ENCODE measurements around the gene SRBD1.
A peak's percentile ranks its signal among the peaks of the same experiment; 100 is the strongest.

SRBD1 gene

GRCh38 chr2:45406621-45407020 lies 204.4 kb downstream of the SRBD1 start:
- 84% methylated on average over 2 of the region's 2 CpGs for WGBS
- Histone ChIP-seq H3K9me3 (ENCODE audit: insufficient read depth, low read depth, low read length) (no peaks in the 10 kb centered on the region), H3K27ac (ENCODE audit: low read depth, low read length) (no peak overlapping the region), H3K36me3 (ENCODE audit: insufficient read depth, low read length) (peaks cover 6% of the 10 kb centered on the region; the same call in 1 of the 2 replicates), H3K9ac (ENCODE audit: low read depth, low read length) (no peak overlapping the region), H3K27me3 (ENCODE audit: insufficient read depth, low read length) (no peaks in the 10 kb centered on the region), H3K4me1 (ENCODE audit: insufficient read depth, low read length) (peaks cover 15% of the 10 kb centered on the region), H3K4me3 (ENCODE audit: low read length) (no peak overlapping the region)

GRCh38 chr2:45404807-45405297 lies 206.2 kb downstream of the SRBD1 start:
- Histone ChIP-seq H3K27ac (ENCODE audit: low read depth, low read length) (no peak overlapping the region), H3K4me1 (ENCODE audit: insufficient read depth, low read length) (peaks cover 18% of the 10 kb centered on the region), H3K4me3 (ENCODE audit: low read length) (no peak overlapping the region), H3K9ac (ENCODE audit: low read depth, low read length) (no peak overlapping the region), H3K9me3 (ENCODE audit: insufficient read depth, low read depth, low read length) (no peaks in the 10 kb centered on the region), H3K27me3 (ENCODE audit: insufficient read depth, low read length) (no peaks in the 10 kb centered on the region), H3K36me3 (ENCODE audit: insufficient read depth, low read length) (no peaks in the 10 kb centered on the region)
- WGBS, result 90% methylated on average over 3 of the region's 3 CpGs

GRCh38 chr2:45403036-45403435 lies 208.0 kb downstream of the SRBD1 start:
- Histone ChIP-seq H3K36me3 (ENCODE audit: insufficient read depth, low read length) (no peaks in the 10 kb centered on the region), H3K4me1 (ENCODE audit: insufficient read depth, low read length) (peaks cover 30% of the 10 kb centered on the region), H3K27me3 (ENCODE audit: insufficient read depth, low read length) (no peaks in the 10 kb centered on the region), H3K9me3 (ENCODE audit: insufficient read depth, low read depth, low read length) (no peaks in the 10 kb centered on the region), H3K27ac (ENCODE audit: low read depth, low read length) (no peak overlapping the region), H3K9ac (ENCODE audit: low read depth, low read length) (no peak overlapping the region), H3K4me3 (ENCODE audit: low read length) (no peak overlapping the region)

GRCh38 chr2:45401431-45401922 lies 209.6 kb downstream of the SRBD1 start:
- 88% methylated on average over 5 of the region's 5 CpGs for WGBS

GRCh38 chr2:45399040-45399784 lies 211.9 kb downstream of the SRBD1 start:
- WGBS, result 100% methylated on average over 1 of the region's 3 CpGs
- Histone ChIP-seq H3K9ac (ENCODE audit: low read depth, low read length) (no peak overlapping the region), H3K27me3 (ENCODE audit: insufficient read depth, low read length) (no peaks in the 10 kb centered on the region), H3K4me1 (ENCODE audit: insufficient read depth, low read length) (peaks cover 33% of the 10 kb centered on the region), H3K9me3 (ENCODE audit: insufficient read depth, low read depth, low read length) (no peaks in the 10 kb centered on the region), H3K27ac (ENCODE audit: low read depth, low read length) (no peak overlapping the region), H3K36me3 (ENCODE audit: insufficient read depth, low read length) (no peaks in the 10 kb centered on the region), H3K4me3 (ENCODE audit: low read length) (no peak overlapping the region)

More at GRCh38 chr2:45401431-45401922, 209.6 kb downstream of the SRBD1 start:
- no peaks in the 10 kb centered on the region for H3K27me3 ChIP-seq (ENCODE audit: insufficient read depth, low read length)
- H3K36me3 ChIP-seq (ENCODE audit: insufficient read depth, low read length), result no peaks in the 10 kb centered on the region
- no peaks in the 10 kb centered on the region for H3K9me3 ChIP-seq (ENCODE audit: insufficient read depth, low read depth, low read length)
- peaks cover 35% of the 10 kb centered on the region for H3K4me1 ChIP-seq (ENCODE audit: insufficient read depth, low read length)
- H3K4me3 ChIP-seq (ENCODE audit: low read length), result no peak overlapping the region
- no peak overlapping the region for H3K9ac ChIP-seq (ENCODE audit: low read depth, low read length)
- no peak overlapping the region for H3K27ac ChIP-seq (ENCODE audit: low read depth, low read length)

- 86% methylated on average over 1 of the region's 1 CpG for WGBS
These were observed 213.8 kb downstream of the SRBD1 start for GRCh38 chr2:45397292-45397691.

GRCh38 chr2:45396671-45397070 lies 214.4 kb downstream of the SRBD1 start:
- Histone ChIP-seq H3K27me3 (ENCODE audit: insufficient read depth, low read length) (no peaks in the 10 kb centered on the region), H3K27ac (ENCODE audit: low read depth, low read length) (no peak overlapping the region), H3K4me1 (ENCODE audit: insufficient read depth, low read length) (peaks cover 39% of the 10 kb centered on the region), H3K36me3 (ENCODE audit: insufficient read depth, low read length) (peaks cover 3% of the 10 kb centered on the region; the same call in 1 of the 2 replicates), H3K4me3 (ENCODE audit: low read length) (no peak overlapping the region), H3K9ac (ENCODE audit: low read depth, low read length) (no peak overlapping the region), H3K9me3 (ENCODE audit: insufficient read depth, low read depth, low read length) (no peaks in the 10 kb centered on the region)
- 90% methylated on average over 1 of the region's 1 CpG for WGBS

More at GRCh38 chr2:45397292-45397691, 213.8 kb downstream of the SRBD1 start:
- H3K36me3 ChIP-seq (ENCODE audit: insufficient read depth, low read length), result peaks cover 3% of the 10 kb centered on the region; the same call in 1 of the 2 replicates
- no peak overlapping the region for H3K9ac ChIP-seq (ENCODE audit: low read depth, low read length)
- no peaks in the 10 kb centered on the region for H3K9me3 ChIP-seq (ENCODE audit: insufficient read depth, low read depth, low read length)
- no peak overlapping the region for H3K27ac ChIP-seq (ENCODE audit: low read depth, low read length)
- no peaks in the 10 kb centered on the region for H3K27me3 ChIP-seq (ENCODE audit: insufficient read depth, low read length)
- H3K4me1 ChIP-seq (ENCODE audit: insufficient read depth, low read length), result peaks cover 39% of the 10 kb centered on the region
- H3K4me3 ChIP-seq (ENCODE audit: low read length), result no peak overlapping the region

GRCh38 chr2:45394842-45395241 lies 216.2 kb downstream of the SRBD1 start:
- H3K36me3 ChIP-seq (ENCODE audit: insufficient read depth, low read length), result peaks cover 3% of the 10 kb centered on the region; the same call in 1 of the 2 replicates
- H3K27me3 ChIP-seq (ENCODE audit: insufficient read depth, low read length), result no peaks in the 10 kb centered on the region
- no peaks in the 10 kb centered on the region for H3K9me3 ChIP-seq (ENCODE audit: insufficient read depth, low read depth, low read length)
- H3K9ac ChIP-seq (ENCODE audit: low read depth, low read length), result no peak overlapping the region
- no peak overlapping the region for H3K27ac ChIP-seq (ENCODE audit: low read depth, low read length)
- WGBS, result 91% methylated on average over 8 of the region's 8 CpGs
- peaks cover 54% of the 10 kb centered on the region for H3K4me1 ChIP-seq (ENCODE audit: insufficient read depth, low read length)
- no peak overlapping the region for H3K4me3 ChIP-seq (ENCODE audit: low read length)

- Histone ChIP-seq H3K36me3 (ENCODE audit: insufficient read depth, low read length) (peaks cover 3% of the 10 kb centered on the region; the same call in 1 of the 2 replicates), H3K9me3 (ENCODE audit: insufficient read depth, low read depth, low read length) (no peaks in the 10 kb centered on the region), H3K27ac (ENCODE audit: low read depth, low read length) (no peak overlapping the region), H3K4me3 (ENCODE audit: low read length) (no peak overlapping the region), H3K9ac (ENCODE audit: low read depth, low read length) (no peak overlapping the region), H3K4me1 (ENCODE audit: insufficient read depth, low read length) (peaks cover 57% of the 10 kb centered on the region), H3K27me3 (ENCODE audit: insufficient read depth, low read length) (no peaks in the 10 kb centered on the region)
These were observed 216.9 kb downstream of the SRBD1 start for GRCh38 chr2:45394216-45394615.

- Histone ChIP-seq H3K27ac (ENCODE audit: low read depth, low read length) (peak overlapping the region; percentile 66; the same call in 1 of the 2 replicates), H3K36me3 (ENCODE audit: insufficient read depth, low read length) (peaks cover 13% of the 10 kb centered on the region), H3K4me1 (ENCODE audit: insufficient read depth, low read length) (peaks cover 43% of the 10 kb centered on the region), H3K9me3 (ENCODE audit: insufficient read depth, low read depth, low read length) (no peaks in the 10 kb centered on the region), H3K4me3 (ENCODE audit: low read length) (no peak overlapping the region), H3K9ac (ENCODE audit: low read depth, low read length) (no peak overlapping the region), H3K27me3 (ENCODE audit: insufficient read depth, low read length) (no peaks in the 10 kb centered on the region)
These were observed 219.2 kb downstream of the SRBD1 start for GRCh38 chr2:45391866-45392265.

GRCh38 chr2:45390861-45391260 lies 220.2 kb downstream of the SRBD1 start:
- 67% methylated on average over 3 of the region's 3 CpGs for WGBS
- Histone ChIP-seq H3K4me3 (ENCODE audit: low read length) (no peak overlapping the region), H3K27me3 (ENCODE audit: insufficient read depth, low read length) (no peaks in the 10 kb centered on the region), H3K27ac (ENCODE audit: low read depth, low read length) (peak overlapping the region; percentile 66), H3K36me3 (ENCODE audit: insufficient read depth, low read length) (peaks cover 13% of the 10 kb centered on the region), H3K9ac (ENCODE audit: low read depth, low read length) (peak overlapping the region; percentile 15; the same call in 1 of the 2 replicates), H3K9me3 (ENCODE audit: insufficient read depth, low read depth, low read length) (no peaks in the 10 kb centered on the region), H3K4me1 (ENCODE audit: insufficient read depth, low read length) (peaks cover 41% of the 10 kb centered on the region)
